Measurements from ENCODE around the gene EPN2. TPM values are rescaled to one million over a fixed set of nuclear protein-coding genes. Genes with fewer than 3 reads are reported as not detected.

Gene EPN2
- total RNA-seq, 4 donors from 2014 or later: 30.7 to 156 (median 45.1) TPM

DNA sequence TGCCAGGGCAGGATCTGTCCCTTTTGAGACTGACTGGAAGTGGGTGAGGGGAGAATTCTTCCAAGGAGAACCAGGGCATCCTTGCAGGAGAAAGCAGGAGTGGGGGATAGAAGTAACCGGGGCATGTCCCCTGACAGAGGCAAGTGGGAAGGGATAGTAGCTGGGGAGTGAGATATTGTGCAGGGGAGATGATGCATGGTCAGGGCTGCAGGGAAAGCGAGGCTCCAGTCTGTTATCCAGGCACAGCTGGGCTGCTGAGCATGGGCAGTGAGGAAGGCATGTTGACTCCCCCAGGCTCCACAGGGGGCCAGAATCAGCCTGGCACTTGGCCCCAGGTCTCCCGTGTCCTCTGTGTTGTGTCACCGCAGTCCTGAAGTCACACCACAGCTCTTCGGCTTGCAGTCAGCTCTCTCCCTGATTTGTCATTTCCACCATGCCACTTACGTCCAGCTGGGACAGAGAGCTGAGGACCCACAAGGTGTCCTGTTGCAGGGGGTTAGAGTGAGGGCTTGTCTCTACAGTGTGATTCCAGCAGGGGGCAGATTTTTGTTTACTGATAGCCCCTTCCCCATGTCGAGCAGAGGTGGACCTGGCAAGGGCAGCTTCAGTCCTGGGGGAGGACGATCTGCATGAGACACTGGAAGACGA is 84.4 kb downstream of the EPN2 start:
- Histone ChIP-seq H3K4me1 (peaks cover 0 to 16% (median 0%) of the 10 kb centered on the region in 3 donors), H3K9me3 (no peaks in the 10 kb centered on the region), H3K27ac (no peak overlapping the region), H3K36me3 (peaks cover 0 to 15% of the 10 kb centered on the region in 2 donors), H3K4me3 (no peak overlapping the region), H3K27me3 (no peaks in the 10 kb centered on the region)
- TF ChIP-seq EP300 (IDR thresholded peaks at IDR 0.05) (no peak), POLR2A (IDR thresholded peaks at IDR 0.05) (no peak), POLR2AphosphoS5 (IDR thresholded peaks at IDR 0.05) (no peak)
- TF ChIP-seq, protein P1, sequence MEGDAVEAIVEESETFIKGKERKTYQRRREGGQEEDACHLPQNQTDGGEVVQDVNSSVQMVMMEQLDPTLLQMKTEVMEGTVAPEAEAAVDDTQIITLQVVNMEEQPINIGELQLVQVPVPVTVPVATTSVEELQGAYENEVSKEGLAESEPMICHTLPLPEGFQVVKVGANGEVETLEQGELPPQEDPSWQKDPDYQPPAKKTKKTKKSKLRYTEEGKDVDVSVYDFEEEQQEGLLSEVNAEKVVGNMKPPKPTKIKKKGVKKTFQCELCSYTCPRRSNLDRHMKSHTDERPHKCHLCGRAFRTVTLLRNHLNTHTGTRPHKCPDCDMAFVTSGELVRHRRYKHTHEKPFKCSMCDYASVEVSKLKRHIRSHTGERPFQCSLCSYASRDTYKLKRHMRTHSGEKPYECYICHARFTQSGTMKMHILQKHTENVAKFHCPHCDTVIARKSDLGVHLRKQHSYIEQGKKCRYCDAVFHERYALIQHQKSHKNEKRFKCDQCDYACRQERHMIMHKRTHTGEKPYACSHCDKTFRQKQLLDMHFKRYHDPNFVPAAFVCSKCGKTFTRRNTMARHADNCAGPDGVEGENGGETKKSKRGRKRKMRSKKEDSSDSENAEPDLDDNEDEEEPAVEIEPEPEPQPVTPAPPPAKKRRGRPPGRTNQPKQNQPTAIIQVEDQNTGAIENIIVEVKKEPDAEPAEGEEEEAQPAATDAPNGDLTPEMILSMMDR (IDR thresholded peaks at IDR 0.05): peak in 1 of 4 experiments; percentile 10
- no peak for ATAC-seq
- WGBS, 2 donors (ENCODE audit: low coverage in 1 of 2): 66 to 100% methylated on average over 2 to 6 of the region's 9 CpGs

DNA sequence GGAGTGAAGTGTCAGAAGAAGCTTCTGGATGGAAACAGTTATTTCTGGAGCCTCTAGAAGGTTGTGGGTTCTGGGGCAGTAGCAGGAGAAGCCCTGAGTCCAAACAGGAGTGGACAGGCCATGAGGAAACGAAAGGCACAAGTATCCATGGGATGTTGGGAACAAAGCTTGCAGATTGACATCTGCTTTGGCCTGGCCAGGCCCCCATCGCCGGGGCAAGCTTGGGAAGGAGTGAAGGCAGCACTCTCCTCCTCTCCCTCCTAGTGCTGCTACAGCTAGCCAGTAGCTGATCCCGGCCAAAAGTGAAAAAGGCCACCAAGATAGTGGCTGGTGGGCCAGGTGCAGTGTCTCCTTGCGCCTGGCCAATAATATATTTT is 85.0 kb downstream of the EPN2 start:
- peaks cover 0 to 15% of the 10 kb centered on the region in 2 donors for H3K36me3 ChIP-seq
- peaks cover 0 to 11% (median 0%) of the 10 kb centered on the region in 3 donors for H3K4me1 ChIP-seq
- WGBS, 2 donors (ENCODE audit: low coverage in 1 of 2): 61 to 100% methylated on average over 1 to 3 of the region's 5 CpGs
- TF ChIP-seq, protein P1 (IDR thresholded peaks at IDR 0.05): peak in 1 of 4 experiments; percentile 1
- TF ChIP-seq POLR2AphosphoS5 (IDR thresholded peaks at IDR 0.05): no peak
- no peak overlapping the region for H3K4me3 ChIP-seq
- no peaks in the 10 kb centered on the region for H3K9me3 ChIP-seq
- no peak overlapping the region for H3K27ac ChIP-seq
- H3K27me3 ChIP-seq: no peaks in the 10 kb centered on the region
- no peak for ATAC-seq

DNA sequence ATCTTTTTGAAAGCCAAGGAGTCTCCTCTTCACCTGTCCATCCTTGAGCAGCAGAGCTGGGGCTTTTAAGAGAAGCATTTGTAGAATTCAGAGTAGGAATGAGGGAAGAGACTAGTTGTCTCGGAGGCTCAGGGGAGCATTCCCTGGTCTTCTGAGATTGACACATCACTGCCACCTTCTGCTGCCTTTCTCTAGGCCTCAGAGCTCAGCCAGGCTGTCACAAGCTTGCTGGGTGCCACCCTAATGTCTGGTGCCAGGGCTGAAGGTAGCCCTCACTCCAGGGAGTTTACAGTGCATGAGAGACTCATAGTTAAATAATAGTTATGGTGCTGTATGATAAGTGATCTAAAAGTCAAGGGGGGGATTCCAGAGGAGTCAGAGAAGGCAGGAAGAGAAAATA is 85.7 kb downstream of the EPN2 start:
- peaks cover 0 to 3% (median 0%) of the 10 kb centered on the region in 3 donors for H3K4me1 ChIP-seq
- TF ChIP-seq POLR2AphosphoS5 (IDR thresholded peaks at IDR 0.05) (no peak), POLR2A (IDR thresholded peaks at IDR 0.05) (no peak), EP300 (IDR thresholded peaks at IDR 0.05) (no peak)
- TF ChIP-seq, protein P1 (IDR thresholded peaks at IDR 0.05): no peak
- peaks cover 0 to 13% of the 10 kb centered on the region in 2 donors for H3K36me3 ChIP-seq
- no peak overlapping the region for H3K27ac ChIP-seq
- no peaks in the 10 kb centered on the region for H3K9me3 ChIP-seq
- H3K4me3 ChIP-seq: no peak overlapping the region
- ATAC-seq: no peak
- WGBS, 2 donors (ENCODE audit: low coverage in 1 of 2): 80 to 100% methylated on average over 1 of the region's 1 CpG
- no peaks in the 10 kb centered on the region for H3K27me3 ChIP-seq

DNA sequence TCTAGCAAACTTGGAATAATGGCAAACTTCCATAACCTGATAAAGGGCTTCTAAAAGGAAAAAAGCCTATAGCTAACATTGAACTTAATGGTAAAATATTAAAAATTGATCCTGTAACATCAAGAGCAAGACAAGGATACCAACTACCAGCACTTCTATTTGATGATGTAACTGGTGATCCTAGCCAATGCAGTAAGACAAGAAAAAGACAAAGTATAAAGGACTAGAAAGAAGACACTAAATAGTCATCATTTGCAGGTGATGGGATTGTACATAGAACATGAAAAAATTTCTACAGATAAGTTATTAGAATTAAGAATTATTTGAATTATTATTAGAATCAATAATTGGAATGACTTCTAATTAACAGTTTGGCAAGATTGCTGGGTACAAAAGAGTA is 88.4 kb downstream of the EPN2 start:
- H3K4me1 ChIP-seq: no peaks in the 10 kb centered on the region
- H3K9me3 ChIP-seq: no peaks in the 10 kb centered on the region
- ATAC-seq: no peak
- TF ChIP-seq POLR2A (IDR thresholded peaks at IDR 0.05) (no peak), EP300 (IDR thresholded peaks at IDR 0.05) (no peak), POLR2AphosphoS5 (IDR thresholded peaks at IDR 0.05) (no peak)
- TF ChIP-seq, protein P1 (IDR thresholded peaks at IDR 0.05): no peak
- no peaks in the 10 kb centered on the region for H3K27me3 ChIP-seq
- peaks cover 0 to 36% of the 10 kb centered on the region in 2 donors for H3K36me3 ChIP-seq
- no peak overlapping the region for H3K4me3 ChIP-seq
- no peak overlapping the region for H3K27ac ChIP-seq

DNA sequence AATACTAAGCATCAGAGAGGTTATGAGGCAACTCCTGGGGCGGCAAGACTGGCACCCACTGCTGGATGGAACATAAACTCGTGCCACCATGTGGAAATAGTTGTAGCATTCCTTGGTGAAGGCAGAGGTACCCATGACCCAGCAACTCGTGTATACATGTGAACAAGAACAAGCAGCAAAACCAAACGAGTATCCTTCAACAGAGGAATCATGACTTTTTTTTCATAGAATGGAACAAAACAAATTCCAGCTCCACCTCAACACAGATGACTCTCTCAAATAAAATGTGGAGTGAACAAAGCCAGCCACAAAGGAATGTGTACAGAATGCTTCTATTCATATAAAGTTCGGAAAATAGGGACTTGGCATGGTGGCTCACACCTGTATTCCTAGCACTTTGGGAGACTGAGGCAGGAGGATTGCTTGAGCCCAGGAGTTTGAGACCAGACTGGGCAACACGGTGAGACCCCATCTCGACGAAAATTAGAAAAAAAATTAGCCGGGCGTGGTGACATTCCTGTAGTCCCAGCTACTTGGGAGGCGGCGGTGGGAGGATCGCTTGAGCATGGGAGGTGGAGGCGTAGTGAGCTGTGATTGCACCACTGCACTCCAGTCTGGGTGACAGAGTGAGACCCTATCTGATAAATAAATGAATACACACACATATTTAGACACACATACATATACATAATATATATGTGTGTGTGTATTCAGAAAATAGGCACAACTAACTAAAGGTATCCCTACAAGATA is 90.0 kb downstream of the EPN2 start:
- H3K27ac ChIP-seq: no peak overlapping the region
- WGBS, 2 donors (ENCODE audit: low coverage in 1 of 2): 81 to 90% methylated on average over 12 to 14 of the region's 14 CpGs

More for the DNA sequence above, 90.0 kb downstream of the EPN2 start:
- H3K4me1 ChIP-seq: no peaks in the 10 kb centered on the region
- H3K27me3 ChIP-seq: no peaks in the 10 kb centered on the region
- peaks cover 0 to 44% of the 10 kb centered on the region in 2 donors for H3K36me3 ChIP-seq
- TF ChIP-seq, protein P1 (IDR thresholded peaks at IDR 0.05): no peak
- no peak for TF ChIP-seq POLR2A (IDR thresholded peaks at IDR 0.05)
- no peak for TF ChIP-seq POLR2AphosphoS5 (IDR thresholded peaks at IDR 0.05)
- no peak for TF ChIP-seq EP300 (IDR thresholded peaks at IDR 0.05)
- no peak overlapping the region for H3K4me3 ChIP-seq
- H3K9me3 ChIP-seq: no peaks in the 10 kb centered on the region
- no peak for ATAC-seq
